GM19240 (cell line): ENCODE results near the gene PIGL.
"Not testable (repeated sequence)": the region's sequence is repeated elsewhere in the genome, so short reads cannot be mapped to it uniquely, and the experiment has no call there.

Source experiments
- DNase-seq: peaks from one replicate; pipeline ENCODE4 v3.0.0; 2011; ENCODE audit warnings: low spot score; ENCODE audit not compliant: insufficient read length

PIGL gene

GRCh38 chr17:16273499-16273898, 56.5 kb downstream of the PIGL start:
- DNase-seq, result no peak

- DNase-seq, result no peak
Observed at GRCh38 chr17:16273929-16274339, 56.9 kb downstream of the PIGL start.

- DNase-seq, result no peak
Observed at GRCh38 chr17:16275024-16275423, 58.0 kb downstream of the PIGL start.

GRCh38 chr17:16277163-16277562, 60.2 kb downstream of the PIGL start:
- no peak for DNase-seq

GRCh38 chr17:16281351-16281750, 64.3 kb downstream of the PIGL start:
- no peak for DNase-seq

- no peak for DNase-seq
Observed at GRCh38 chr17:16282522-16282921, 65.5 kb downstream of the PIGL start.

GRCh38 chr17:16283705-16284104, 66.7 kb downstream of the PIGL start:
- DNase-seq, result no peak

GRCh38 chr17:16285646-16286008, 68.6 kb downstream of the PIGL start:
- DNase-seq, result no peak

GRCh38 chr17:16286009-16286946, 69.3 kb downstream of the PIGL start:
- DNase-seq, result peak; percentile 79

GRCh38 chr17:16286947-16287562, 70.0 kb downstream of the PIGL start:
- DNase-seq, result peak; percentile 49

GRCh38 chr17:16287563-16288027, 70.6 kb downstream of the PIGL start:
- no peak for DNase-seq

GRCh38 chr17:16288860-16289571, 72.0 kb downstream of the PIGL start:
- no peak for DNase-seq

GRCh38 chr17:16293931-16294330, 76.9 kb downstream of the PIGL start:
- no peak for DNase-seq

GRCh38 chr17:16294560-16294959, 77.5 kb downstream of the PIGL start:
- no peak for DNase-seq

- DNase-seq, result not testable (repeated sequence)
Observed at GRCh38 chr17:16296072-16296471, 79.1 kb downstream of the PIGL start.

GRCh38 chr17:16297367-16298139, 80.5 kb downstream of the PIGL start:
- no peak for DNase-seq

- DNase-seq, result no peak
Observed at GRCh38 chr17:16298140-16298662, 81.2 kb downstream of the PIGL start.

GRCh38 chr17:16300554-16300953, 83.5 kb downstream of the PIGL start:
- no peak for DNase-seq

- DNase-seq, result no peak
Observed at GRCh38 chr17:16301963-16302855, 85.2 kb downstream of the PIGL start.

- DNase-seq, result no peak
Observed at GRCh38 chr17:16302856-16303255, 85.8 kb downstream of the PIGL start.
